ENCODE results near the gene RAPGEF1.
"Not testable (repeated sequence)": the region's sequence is repeated elsewhere in the genome, so short reads cannot be mapped to it uniquely, and the experiment has no call there.

The RAPGEF1 gene

DNA sequence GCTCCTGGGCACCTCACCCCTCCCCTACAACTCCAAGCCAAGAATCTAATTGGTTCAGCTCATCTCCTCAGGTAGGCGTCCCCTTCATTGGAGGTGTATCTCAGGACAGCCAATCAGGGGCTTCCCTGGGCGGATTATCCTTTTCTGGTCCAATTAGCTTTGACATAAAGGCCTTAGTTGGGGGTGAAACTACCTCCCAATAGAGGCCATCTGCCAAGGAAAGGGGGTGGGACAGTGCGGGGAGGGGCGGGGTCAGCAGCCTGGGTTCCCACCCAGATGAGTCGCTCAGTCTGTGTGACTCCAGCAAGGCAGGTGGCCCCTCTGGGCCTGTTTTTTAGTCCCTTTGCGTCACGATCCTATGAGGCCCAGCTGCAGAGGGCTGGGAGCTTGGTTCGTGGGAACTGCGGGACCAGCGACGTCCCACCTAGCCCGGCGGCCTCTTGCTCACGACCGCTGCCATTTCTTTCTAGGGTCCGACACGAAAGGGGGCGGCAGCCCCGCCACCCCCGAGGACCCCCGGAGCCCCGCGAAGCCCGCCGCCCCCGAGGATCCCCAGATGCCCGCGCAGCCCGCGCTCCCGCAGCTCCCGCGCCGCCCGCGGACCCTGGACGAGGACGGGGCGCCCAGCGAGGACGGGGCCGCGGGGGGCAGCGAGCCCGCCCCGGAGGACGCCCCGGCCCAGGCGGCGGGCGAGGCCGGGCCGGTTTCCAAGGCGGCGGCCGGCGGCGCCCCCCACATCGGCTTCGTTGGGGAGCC, 185.6 kb downstream of the RAPGEF1 start:
- DNase-seq: no peak

DNA sequence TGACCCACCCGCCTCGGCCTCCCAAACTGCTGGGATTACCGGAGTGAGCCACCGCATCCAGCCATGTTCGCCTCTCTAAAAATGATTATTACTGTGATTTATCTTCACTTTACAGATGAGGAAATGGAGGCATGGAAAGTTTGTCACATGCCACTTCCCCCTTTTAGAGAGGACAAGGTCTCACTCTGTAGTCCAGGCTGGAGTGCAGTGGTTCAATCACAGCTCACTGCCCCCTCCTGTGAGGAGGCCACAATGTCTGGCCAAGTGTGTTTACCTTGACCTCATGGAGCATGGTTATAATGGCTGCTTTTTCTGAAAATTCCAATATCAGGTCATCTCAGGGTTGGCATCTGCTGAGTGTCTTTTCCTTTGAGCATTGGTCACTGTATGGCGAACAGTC, 187.8 kb downstream of the RAPGEF1 start:
- no peak for DNase-seq

DNA sequence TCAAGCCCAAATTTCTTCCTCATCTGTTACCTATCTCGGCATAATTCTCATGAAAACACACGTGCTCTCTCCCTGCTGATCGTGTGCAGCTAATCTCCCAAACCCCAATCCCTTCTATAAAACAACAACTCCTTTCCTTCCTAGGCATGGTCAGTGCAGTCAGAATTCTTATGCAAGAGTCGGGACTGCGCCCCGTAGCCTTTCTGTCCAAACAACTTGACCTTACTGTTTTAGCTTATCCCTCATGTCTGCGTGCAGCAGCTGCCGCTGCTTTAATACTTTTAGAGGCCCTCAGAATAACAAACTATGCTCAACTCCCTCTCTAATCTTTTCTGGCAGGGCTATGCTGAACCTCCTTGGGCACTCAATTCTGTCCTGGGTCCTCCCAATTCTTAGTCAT, 189.4 kb downstream of the RAPGEF1 start:
- DNase-seq: not testable (repeated sequence)

DNA sequence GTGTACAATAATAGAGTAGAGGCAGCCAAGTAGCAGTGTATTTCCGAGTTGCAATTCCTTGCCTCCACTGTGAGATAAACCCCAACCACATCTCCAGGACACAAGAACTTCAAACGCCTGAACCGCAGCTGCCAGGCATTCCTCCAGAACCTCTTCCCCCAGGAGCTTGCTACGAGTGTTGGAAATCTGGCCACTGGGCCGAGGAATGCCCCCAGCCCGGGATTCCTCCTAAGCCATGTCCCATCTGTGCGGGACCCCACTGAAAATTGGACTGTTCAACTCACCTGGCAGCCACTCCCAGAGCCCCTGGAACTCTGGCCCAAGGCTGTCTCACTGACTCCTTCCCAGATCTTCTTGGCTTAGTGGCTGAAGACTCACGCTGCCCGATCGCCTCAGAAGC, 190.7 kb downstream of the RAPGEF1 start:
- not testable (repeated sequence) for DNase-seq

DNA sequence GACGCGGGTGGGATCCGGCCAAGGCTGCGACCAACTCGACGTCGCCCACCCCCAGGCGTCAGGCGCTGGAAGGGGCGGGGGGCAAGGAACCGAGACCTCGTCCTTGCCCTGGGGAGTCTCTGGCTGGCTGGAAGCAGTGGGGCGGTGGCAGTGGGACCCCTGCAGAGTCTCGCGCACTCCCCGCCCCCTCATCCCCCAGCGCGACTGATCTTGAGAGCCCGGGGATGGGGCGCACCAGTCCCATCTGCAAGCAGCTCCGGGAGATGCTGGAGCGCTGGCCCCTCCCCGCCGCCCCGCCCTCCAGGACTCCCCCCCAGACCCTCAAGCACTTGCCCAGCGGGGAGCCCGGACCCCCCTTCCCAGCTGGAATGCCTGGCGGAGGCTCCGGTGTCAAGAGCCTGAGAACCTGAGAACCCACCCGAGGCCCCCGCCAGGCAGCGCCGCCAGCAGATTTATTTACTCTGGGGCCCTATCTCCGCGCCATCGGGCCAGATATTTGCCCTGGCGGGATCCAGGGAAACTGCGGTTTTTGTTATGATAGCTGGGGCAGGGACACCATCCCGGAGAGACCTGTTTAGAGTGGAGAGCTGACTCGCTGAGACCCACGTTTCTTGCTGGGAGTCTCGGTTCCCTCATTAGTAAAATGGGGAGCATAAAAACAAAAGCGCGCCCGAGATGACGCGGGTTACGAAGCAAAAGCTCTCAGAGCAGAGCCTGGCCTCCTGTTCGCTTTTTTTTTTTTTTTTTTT, 193.4 kb downstream of the RAPGEF1 start:
- DNase-seq: no peak

DNA sequence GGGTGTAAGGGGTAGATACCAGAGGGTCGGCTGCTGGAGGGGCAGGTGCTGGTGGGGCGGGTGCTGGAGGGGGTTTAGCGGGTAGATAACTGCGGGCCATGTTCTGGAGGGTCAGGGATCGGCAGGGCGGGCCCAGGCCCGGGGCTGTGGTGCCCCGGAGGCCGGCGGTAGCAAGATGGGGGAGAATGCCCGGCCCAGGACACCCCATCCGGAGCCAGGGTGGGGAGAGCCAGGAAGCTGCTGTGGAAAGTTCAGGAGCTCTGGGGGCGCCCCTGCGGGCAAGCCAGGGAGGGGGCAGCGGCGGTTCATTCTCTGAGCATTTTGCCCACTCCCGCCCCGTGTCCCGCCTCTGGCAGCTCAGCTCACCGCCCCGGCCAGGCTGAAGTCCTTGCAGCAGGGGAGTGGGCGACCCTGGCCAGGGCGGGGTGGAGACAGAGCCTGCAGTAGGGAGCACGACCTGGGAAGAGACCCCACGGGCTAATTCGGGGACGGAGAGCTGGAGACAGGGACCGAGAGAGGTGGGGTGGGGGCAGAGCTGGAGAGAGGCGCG, 194.0 kb downstream of the RAPGEF1 start:
- no peak for DNase-seq

DNA sequence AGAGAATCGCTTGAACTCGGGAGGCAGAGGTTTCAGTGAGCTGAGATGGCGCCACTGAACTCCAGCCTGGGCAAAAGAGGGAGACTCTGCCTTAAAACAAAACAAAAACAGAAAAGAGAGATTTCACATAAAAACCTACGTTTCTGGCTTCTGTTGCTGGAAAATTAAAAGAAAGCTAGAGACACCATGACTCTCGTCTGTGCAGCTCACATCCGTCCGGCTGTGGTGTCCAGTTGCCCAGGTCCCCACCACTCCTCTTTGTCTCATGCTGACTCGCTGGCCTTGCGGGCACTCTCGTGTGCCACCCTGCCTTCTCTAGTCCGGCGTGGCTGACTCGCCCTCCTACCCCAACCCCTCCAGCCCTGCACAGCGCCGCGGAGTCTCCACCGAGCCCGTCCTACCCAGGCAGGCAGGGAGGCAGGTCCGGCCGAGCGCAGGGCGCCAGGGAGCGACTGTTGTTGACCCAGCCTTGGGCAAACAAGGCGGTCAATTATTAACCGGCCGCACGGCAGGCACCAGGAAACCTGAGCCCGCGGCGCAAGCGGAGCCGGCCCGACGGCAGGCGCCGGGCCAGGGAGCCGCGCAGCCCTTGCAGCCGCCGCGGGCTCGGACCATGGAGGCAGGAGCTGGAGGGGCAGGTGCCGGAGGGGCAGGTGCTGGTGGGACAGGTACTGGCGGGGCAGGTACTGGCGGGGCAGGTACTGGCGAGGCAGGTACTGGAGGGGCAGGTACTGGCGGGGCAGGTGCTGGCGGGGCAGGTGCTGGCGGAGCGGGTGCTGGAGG, 194.7 kb downstream of the RAPGEF1 start, which contains the start of gene PRRT1B:
PRRT1B (plus strand) TSS at position 521 of the 783 bp plus-strand sequence; CDS start at position 614, 93 bp downstream.
- no peak for DNase-seq

DNA sequence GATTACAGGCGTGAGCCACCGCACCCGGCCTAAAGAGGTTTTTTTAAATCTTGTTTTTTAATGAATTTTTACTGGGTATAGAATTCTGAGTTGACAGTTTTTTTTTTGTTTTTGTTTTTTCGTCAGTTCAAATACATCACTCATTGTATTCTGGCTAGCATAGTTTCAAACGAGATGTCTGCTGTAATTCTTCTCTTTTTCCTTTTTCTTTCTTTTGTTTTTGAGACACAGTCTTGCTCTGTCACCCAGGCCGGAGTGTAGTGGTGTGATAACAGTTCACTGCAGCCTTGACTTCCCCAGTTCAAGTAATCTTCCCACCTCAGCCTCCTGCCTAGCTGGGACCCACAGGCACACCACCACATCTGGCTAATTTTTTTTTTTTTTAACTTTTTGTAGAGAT, 196.7 kb downstream of the RAPGEF1 start:
- DNase-seq: no peak

DNA sequence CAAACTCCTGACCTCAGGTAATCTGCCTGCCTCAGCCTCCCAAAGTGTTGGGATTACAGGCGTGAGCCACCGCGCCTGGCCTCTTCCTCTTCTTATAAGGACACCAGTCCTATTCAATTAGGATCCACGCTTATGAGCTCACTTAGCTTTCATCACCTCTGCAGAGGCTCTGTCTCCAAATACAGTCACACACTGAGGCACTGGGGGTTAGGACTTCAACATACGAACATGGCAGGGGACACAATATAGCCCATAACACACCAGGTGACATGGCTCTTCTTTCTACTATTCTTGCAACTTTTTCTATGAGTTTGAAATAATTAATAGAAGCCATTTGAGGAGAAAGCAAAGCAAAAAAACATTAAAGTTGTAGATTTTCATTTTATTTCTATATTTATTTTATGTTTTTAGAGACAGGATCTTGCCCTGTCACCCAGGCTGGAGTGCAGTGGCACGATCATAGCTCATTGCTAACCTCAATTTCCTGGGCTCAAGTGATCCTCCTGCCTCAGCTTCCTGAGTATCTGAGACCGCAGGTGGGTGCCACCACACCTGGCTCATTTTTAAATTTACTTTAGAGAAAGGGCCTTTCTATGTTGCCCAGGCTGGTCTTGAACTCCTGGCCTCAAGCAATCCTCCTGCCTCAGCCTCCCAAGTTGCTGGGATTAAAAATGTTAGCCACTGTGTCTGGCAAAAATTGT, 200.5 kb downstream of the RAPGEF1 start:
- DNase-seq: no peak

DNA sequence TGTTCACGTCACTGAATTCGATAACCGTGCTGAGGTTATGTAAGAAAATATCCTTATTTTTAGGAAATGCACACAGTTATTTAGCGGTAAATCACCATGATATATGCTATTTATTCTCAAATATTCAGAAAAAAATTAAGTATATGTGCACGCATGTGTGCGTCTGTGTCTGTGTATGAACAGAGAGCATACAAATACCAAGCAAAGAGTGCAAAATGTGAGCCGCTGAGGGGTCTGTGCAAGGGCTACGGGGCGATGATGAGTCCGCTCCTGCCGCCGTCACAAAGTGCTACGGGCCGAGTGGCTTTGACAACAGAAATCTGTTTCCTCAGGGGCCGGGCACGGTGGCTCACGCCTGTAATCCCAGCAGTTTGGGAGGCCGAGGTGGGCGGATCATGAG, 201.9 kb downstream of the RAPGEF1 start:
- no peak for DNase-seq

DNA sequence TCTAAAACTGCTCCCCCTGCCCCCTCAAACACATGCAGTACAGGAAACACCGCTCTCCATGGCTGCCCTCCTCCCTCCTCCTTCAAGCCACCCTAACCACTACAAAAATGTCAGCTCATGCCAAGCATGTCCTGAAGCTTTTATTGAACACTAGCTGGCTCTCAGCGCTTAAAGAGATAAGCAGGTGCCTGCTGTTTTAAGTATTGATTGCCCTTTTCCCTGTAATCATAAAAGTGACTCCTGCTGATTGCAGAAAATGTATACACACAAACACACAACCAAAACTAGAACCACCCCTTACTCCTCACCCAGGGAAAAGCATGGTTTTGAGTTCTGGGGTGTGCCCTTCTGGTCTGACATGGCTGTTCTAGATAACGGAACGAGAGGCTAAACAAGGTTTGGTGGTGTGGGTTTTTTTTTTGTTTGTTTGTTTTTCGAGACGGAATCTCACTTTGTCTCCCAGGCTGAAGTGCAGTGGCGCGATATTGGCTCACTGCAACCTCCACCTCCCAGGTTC, 205.1 kb downstream of the RAPGEF1 start:
- DNase-seq: peak; percentile 3 to 18

DNA sequence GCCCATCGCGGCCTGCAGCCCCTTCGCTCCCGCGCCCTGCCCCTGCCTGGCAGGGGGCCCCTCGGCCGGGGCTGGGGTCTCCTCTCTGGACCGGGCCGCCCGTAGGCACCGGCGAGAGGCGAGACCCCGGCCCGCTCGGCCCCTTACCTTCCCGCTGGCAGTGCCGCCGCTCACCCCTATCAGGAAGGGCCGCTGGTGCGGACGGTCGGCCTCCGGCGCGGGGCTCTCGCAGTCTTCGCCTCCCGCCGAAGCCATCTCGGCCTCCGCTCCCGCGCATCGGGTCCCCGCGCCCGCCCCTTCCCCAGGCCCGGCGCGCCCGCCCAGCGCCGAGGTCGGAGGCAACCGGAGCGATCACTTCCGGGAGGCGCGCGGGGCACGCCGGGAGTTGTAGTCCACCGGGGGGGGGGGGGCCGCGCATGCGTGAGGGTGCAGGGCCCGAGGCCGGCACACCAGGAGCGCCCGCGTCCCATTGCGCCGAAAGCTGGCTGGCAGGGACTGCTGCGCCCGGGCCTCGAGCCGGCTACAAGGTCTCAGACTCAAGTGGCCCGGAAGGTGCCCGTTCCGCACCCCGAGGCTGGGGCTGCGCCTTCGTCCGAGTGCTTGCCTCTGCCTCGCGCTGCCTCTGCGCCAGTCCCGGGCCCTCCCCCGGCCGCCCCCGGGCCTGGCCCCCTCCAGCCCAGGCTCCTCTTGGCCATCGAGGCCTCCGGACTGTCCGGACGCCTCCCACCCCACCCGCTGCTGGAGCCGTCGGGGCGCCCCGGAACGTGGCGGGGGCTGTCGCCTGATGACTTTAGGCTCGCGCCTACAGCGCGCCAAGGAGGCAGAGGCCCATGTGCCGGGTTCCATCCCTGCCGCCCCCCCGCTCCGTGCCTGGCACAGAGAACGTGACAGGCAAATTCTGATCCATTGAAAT, 208.7 kb downstream of the RAPGEF1 start, which contains the start of gene UCK1:
UCK1 (minus strand) TSS at position 344 of the 913 bp plus-strand sequence; CDS start at position 255, 89 bp downstream.
- DNase-seq: peak; percentile 11 to 26

DNA sequence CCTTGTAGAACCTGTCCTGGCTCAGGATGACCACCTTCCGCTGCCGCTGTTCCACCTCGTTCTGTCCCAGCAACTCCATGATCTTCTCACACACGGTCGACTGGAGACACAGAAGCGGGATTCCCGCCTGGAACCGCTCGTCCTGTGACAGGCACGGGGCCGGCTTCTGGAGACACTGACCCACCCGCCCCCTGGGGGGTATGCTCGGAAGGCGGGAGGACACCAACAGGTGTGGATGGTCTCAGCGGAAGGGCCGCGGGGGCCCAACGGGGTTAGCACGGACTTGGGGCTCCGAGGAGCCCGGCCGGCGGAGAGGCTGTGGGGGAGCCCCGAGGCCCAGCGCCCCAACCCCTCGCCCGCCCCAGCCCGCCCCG, 209.3 kb downstream of the RAPGEF1 start:
- DNase-seq: no peak

DNA sequence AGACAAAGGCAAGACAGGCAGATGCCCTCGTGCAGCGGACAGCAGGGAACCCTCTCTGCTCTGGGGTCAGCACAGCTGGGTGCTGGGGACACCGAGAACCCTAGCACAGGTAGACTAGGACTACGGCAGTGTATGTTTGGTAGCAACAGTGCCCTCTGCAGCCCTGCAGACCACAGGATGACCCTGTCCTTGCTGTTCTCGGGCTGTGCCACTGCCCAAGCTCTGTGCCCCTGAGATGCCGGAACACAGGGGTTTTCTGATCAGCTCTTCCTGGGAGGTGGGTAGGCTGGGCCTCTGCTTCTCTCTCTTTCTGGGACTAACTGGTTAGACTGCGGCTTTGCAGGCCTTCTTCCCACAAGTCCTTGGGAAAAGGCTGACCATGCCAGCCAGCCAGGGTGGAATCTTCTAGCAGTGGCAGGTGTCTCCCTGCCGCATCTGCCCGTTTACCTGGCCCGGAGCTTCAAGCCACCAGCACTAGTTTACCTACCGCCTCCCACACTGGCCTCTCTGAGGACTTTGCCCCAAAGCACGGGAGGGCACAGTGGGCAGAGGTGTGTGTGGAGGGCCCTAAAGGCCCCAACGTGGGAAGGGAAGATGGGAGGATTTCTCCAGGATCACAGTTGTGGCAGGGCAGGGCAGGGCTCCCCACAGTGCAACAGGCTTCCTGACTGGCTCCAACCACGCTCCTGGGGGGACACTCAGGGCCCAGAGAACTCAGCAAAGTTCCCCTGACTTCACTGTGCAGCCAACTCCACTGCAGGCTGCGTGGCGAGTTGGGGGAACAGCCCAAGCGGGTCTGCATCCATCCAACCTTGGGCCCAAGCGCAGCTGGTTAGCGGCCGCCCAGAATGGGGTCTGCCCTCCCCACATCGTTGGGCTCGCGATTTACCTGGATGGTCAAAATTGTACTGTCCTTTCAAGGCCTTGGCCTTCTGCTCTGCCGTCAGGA, 210.0 kb downstream of the RAPGEF1 start:
- DNase-seq: no peak

DNA sequence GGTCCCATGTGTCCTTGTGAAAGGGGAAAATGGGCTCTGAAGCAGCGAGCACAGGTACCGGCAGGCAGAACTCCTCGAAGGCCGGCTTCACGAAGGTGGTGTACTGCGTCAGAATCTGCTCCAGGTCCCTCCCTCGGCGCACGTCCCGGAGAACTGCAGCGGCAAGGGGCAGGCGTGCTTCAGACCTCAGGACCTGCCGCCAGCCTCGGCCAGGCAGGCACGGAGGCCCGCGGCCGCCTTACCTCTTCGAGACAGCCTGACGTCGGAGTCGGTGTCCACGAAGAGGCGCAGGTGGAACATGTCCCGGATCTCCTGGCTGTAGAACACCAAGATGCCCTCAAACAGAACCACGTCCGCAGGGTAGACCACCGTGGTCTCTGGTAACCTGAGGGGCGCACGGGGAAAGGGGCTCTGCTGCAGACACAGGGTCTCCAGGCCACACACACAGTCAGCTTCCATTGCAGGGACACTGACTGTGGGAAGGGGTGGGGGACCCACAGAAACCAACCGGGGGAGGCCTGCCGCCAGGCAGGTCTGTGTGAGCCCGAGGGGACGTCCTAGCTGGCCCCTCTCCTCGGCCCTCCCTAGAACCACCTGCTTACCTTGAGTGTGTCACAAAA, 210.9 kb downstream of the RAPGEF1 start:
- DNase-seq: no peak

DNA sequence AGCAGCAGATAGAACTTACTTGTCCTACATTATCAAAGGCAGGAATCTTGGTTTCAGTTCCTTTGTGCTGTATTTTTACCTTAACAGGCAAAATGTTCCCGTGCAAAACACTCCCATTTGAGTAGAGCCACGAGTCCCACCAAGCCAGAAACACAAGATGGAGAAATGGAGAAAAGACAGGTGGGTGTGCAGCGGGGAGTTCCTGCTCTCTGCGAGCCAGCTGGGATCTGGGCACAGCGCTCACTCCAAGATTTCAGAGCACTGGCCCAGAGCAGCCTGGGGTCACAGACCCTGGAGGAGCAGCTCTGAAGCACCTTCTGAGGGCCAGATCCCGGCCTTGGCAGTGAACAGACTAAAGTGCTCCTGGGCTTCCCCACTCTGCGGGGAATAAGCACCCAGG, 211.7 kb downstream of the RAPGEF1 start:
- DNase-seq: no peak

Data from NCI-H187 (cell line).